Effector memory CD4-positive, alpha-beta T cell (primary cell): ENCODE results near the gene MBD2.

Source experiments
- DNase-seq, 3 donors: peaks; one replicate each; pipeline ENCODE4 v3.0.0-alpha.2; 2020
- H3K27ac ChIP-seq: 2 replicates; pipeline ENCODE4 v1.7.0; 2013; ENCODE audit warnings: mild to moderate bottlenecking, low read length, moderate library complexity; ENCODE audit not compliant: insufficient read depth, poor library complexity, severe bottlenecking
- H3K27me3 ChIP-seq: replicated peaks from 2 replicates; pipeline ENCODE4 v1.7.0; 2013; ENCODE audit warnings: mild to moderate bottlenecking, low read length; ENCODE audit not compliant: insufficient read depth, control insufficient read depth, poor library complexity, severe bottlenecking
- H3K36me3 ChIP-seq: 2 replicates; pipeline ENCODE4 v1.7.0; 2013; ENCODE audit warnings: mild to moderate bottlenecking, low read length, moderate library complexity; ENCODE audit not compliant: control insufficient read depth, insufficient read depth
- H3K4me1 ChIP-seq: 2 replicates; pipeline ENCODE4 v1.7.0; 2013; ENCODE audit warnings: low read length, mild to moderate bottlenecking; ENCODE audit not compliant: control insufficient read depth, insufficient read depth, poor library complexity, severe bottlenecking
- H3K4me3 ChIP-seq: 2 replicates; pipeline ENCODE4 v1.7.0; 2013; ENCODE audit warnings: low read length, low read depth, mild to moderate bottlenecking; ENCODE audit not compliant: insufficient read depth, poor library complexity, severe bottlenecking
- H3K9me3 ChIP-seq: 2 replicates; pipeline ENCODE4 v1.7.0; 2013; ENCODE audit warnings: mild to moderate bottlenecking, low read length, moderate library complexity; ENCODE audit not compliant: control insufficient read depth

Gene MBD2

DNA sequence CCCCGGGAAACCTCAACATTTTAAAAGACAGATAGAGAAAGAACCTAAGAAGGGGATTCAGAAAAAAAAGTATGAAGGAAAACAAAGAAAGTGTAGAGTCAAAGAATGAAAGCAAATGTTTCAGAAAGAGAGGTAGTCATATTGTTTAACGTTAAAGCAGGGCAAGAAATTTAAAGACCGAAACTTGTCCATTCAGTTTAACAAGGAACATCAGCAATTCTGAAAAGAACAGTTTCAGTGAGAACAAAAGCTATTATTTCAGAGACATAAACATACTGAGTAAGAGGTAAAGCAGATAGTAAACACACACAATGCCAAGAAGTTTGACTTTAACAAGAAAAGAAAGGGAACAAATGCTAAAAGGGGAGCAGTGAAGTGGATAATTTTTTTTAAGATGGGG lies 41.1 kb downstream of the MBD2 start:
- Histone ChIP-seq H3K4me3 (no peak overlapping the region), H3K27ac (no peak overlapping the region), H3K9me3 (no peaks in the 10 kb centered on the region), H3K4me1 (no peaks in the 10 kb centered on the region), H3K36me3 (peaks cover 9% of the 10 kb centered on the region), H3K27me3 (no peaks in the 10 kb centered on the region)
- DNase-seq: no peak

DNA sequence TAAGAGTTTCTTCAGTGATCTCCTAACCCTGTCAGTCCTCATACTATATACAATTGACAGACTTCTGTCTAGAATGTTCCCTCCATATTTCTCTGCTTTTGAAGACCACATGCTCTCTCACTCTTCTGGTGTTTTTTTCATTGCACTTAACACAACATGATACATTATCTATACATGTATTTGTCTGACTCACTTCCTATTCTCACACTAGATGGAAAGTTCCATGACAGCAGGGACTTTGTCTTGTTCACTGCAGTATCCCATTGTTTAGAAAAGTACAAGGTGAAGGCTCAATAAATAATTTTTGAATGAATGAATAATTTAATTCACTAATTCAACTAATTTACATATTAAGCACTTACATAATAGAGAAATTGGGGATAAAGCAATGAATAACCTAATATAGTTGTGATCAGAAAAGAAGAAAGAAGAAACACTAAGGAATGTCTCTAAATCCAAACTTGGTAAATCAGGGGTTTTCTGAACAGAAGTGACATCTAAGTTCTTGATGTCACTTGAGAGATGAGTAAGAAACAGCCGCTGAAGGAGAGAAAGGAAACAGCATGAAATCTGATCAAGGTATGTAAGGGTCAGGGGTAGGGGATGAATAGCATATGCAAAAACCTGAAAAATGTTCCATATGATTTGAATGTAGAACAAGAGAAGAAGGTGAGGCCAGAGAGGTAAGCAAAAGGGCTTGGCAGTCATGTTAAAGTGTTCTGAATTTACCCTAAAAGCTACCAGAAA lies 42.4 kb downstream of the MBD2 start:
- no peak for DNase-seq
- no peaks in the 10 kb centered on the region for H3K4me1 ChIP-seq
- no peaks in the 10 kb centered on the region for H3K27me3 ChIP-seq

DNA sequence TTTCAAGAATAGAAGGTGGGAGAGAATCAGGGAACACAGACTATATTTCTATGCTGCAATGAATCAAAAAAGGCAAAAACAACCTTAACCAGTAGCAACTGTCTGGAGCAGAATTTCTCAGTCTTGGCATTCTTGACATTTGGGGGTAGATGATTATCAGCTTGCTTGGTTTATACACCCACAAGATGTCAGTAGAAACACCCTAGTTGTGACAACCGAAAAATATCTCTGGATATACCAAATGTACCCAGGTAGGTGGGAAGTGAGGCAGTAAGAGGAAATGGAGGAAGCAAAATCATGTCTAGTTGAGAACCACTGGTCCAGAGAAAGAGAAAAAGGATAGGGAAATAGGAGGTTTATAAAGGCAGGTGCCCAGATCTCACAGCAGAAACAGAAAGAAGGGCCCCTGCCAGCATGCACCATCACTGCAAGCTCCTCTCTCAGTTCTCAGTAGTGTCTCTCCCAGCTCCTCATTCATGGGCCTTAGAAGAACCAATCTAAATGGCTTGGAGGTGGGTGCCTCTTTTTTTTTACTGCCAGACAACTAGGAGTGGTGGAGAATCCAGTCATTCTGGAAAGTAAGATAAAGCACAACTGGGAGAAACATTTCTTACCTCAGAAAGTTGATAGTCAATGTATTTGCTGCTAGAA lies 50.4 kb downstream of the MBD2 start:
- DNase-seq: no peak
- no peak overlapping the region for H3K4me3 ChIP-seq
- no peak overlapping the region for H3K27ac ChIP-seq
- H3K36me3 ChIP-seq: no peaks in the 10 kb centered on the region
- H3K4me1 ChIP-seq: no peaks in the 10 kb centered on the region
- H3K27me3 ChIP-seq: no peaks in the 10 kb centered on the region
- H3K9me3 ChIP-seq: no peaks in the 10 kb centered on the region

More for the DNA sequence above, 42.4 kb downstream of the MBD2 start:
- no peaks in the 10 kb centered on the region for H3K36me3 ChIP-seq
- H3K4me3 ChIP-seq: no peak overlapping the region
- H3K9me3 ChIP-seq: no peaks in the 10 kb centered on the region
- no peak overlapping the region for H3K27ac ChIP-seq

GRCh38 chr18:54173250-54173649 lies 51.2 kb downstream of the MBD2 start:
- no peak for DNase-seq
- H3K27me3 ChIP-seq: no peaks in the 10 kb centered on the region
- no peak overlapping the region for H3K4me3 ChIP-seq
- H3K36me3 ChIP-seq: no peaks in the 10 kb centered on the region
- H3K27ac ChIP-seq: no peak overlapping the region
- no peaks in the 10 kb centered on the region for H3K4me1 ChIP-seq
- no peaks in the 10 kb centered on the region for H3K9me3 ChIP-seq

- no peak overlapping the region for H3K4me3 ChIP-seq
- H3K36me3 ChIP-seq: peaks cover 12% of the 10 kb centered on the region
- DNase-seq: no peak
- no peaks in the 10 kb centered on the region for H3K4me1 ChIP-seq
- no peak overlapping the region for H3K27ac ChIP-seq
- H3K27me3 ChIP-seq: no peaks in the 10 kb centered on the region
- H3K9me3 ChIP-seq: no peaks in the 10 kb centered on the region
These were observed 54.8 kb downstream of the MBD2 start for GRCh38 chr18:54169431-54170403.

- no peaks in the 10 kb centered on the region for H3K27me3 ChIP-seq
- H3K9me3 ChIP-seq: no peaks in the 10 kb centered on the region
- no peak overlapping the region for H3K27ac ChIP-seq
- H3K36me3 ChIP-seq: peaks cover 50% of the 10 kb centered on the region
- no peaks in the 10 kb centered on the region for H3K4me1 ChIP-seq
- no peak for DNase-seq
- no peak overlapping the region for H3K4me3 ChIP-seq
These were observed 59.0 kb downstream of the MBD2 start for GRCh38 chr18:54165450-54165849.

DNA sequence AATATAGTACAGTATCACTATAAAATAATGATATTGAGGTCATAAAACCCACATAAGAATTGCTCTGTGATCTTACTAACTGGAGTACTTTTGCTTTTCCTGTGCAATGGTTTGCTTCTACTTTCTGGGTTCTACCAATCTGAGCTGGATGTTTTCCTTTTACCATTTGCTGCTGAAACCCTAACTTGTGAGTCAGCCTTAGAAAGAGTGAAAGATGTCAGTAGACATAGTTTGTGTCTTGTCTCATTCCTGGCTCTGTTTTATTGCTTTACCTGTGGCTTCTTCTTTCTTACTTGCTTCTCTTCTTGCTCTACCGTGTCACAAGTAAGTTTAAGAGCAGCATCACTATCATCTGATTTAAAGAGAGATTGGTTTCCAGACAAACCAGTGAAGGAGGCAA lies 61.0 kb downstream of the MBD2 start:
- H3K9me3 ChIP-seq: no peaks in the 10 kb centered on the region
- H3K4me3 ChIP-seq: no peak overlapping the region
- H3K27me3 ChIP-seq: no peaks in the 10 kb centered on the region
- H3K27ac ChIP-seq: no peak overlapping the region
- peaks cover 69% of the 10 kb centered on the region for H3K36me3 ChIP-seq
- H3K4me1 ChIP-seq: no peaks in the 10 kb centered on the region
- no peak for DNase-seq

GRCh38 chr18:54162431-54162830 lies 62.0 kb downstream of the MBD2 start:
- no peak for DNase-seq
- Histone ChIP-seq H3K9me3 (no peaks in the 10 kb centered on the region), H3K4me1 (no peaks in the 10 kb centered on the region), H3K27me3 (no peaks in the 10 kb centered on the region), H3K4me3 (no peak overlapping the region), H3K27ac (no peak overlapping the region), H3K36me3 (peaks cover 75% of the 10 kb centered on the region)

DNA sequence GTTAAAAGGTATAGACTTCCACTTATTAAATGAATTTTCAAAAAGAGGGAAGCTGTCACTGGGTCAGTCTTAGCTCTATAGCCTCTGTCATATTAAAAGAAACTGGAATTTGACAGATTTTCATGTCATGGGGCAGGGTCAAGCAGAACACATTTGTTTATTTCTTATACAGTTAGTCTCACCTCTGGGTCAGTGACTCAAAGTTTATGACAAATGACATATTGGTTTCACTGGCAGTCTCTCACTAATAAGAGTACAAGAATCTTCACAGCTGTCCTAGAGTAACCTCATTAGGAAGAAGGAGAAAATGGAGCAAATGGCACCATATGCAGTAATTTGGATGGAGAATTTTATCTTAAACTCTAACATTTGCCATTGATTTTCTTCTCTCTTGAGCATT lies 63.2 kb downstream of the MBD2 start:
- DNase-seq: no peak
- Histone ChIP-seq H3K27me3 (no peaks in the 10 kb centered on the region), H3K4me1 (no peaks in the 10 kb centered on the region), H3K9me3 (no peaks in the 10 kb centered on the region), H3K36me3 (peaks cover 81% of the 10 kb centered on the region), H3K27ac (no peak overlapping the region), H3K4me3 (no peak overlapping the region)
